OCI-LY1 (cell line): Measurements from ENCODE around the gene MED26.

ENCODE experiments used
- H2AFZ ChIP-seq: fragments of 200-600 bp; sonication (generic), shearing (Covaris generic); 2 replicates; pipeline ENCODE4 v1.6.0; 2014; ENCODE audit warnings: antibody characterized with exemption, mild to moderate bottlenecking, low read length
- H3F3A ChIP-seq: fragments of 200-600 bp; sonication (generic), shearing (Covaris generic); 2 replicates; pipeline ENCODE4 v1.6.0; 2014; ENCODE audit warnings: mild to moderate bottlenecking, antibody characterized with exemption, low read length, moderate library complexity; ENCODE audit not compliant: insufficient read depth
- H3K27ac ChIP-seq: fragments of 200-600 bp; sonication (generic); 2 replicates; pipeline ENCODE4 v1.5.1; 2014; ENCODE audit warnings: low read length, mixed run types, mild to moderate bottlenecking, low read depth; ENCODE audit not compliant: poor library complexity, severe bottlenecking
- H3K27me3 ChIP-seq: fragments of 200-600 bp; sonication (generic); 2 replicates; pipeline ENCODE4 v1.6.0; 2014; ENCODE audit warnings: antibody characterized with exemption, mild to moderate bottlenecking, low read length, moderate library complexity; ENCODE audit not compliant: insufficient read depth
- H3K36me3 ChIP-seq: fragments of 200-600 bp; sonication (generic); 2 replicates; pipeline ENCODE4 v1.6.1; 2014; ENCODE audit warnings: mild to moderate bottlenecking, antibody characterized with exemption, low read length, moderate library complexity, mixed read lengths; ENCODE audit not compliant: insufficient read depth
- H3K4me1 ChIP-seq: fragments of 200-600 bp; sonication (generic); 2 replicates; pipeline ENCODE4 v1.5.1; 2014; ENCODE audit warnings: mild to moderate bottlenecking, low read length, moderate library complexity; ENCODE audit not compliant: insufficient read depth, severe bottlenecking
- H3K4me2 ChIP-seq: fragments of 200-600 bp; sonication (generic), shearing (Covaris generic); 2 replicates; pipeline ENCODE4 v1.6.1; 2014; ENCODE audit warnings: low read length
- H3K4me3 ChIP-seq: fragments of 200-600 bp; sonication (generic); 2 replicates; pipeline ENCODE4 v1.5.1; 2014; ENCODE audit warnings: low read length, low read depth, mild to moderate bottlenecking, mixed read lengths; ENCODE audit not compliant: poor library complexity, severe bottlenecking
- H3K79me2 ChIP-seq: fragments of 200-600 bp; shearing (Covaris generic); 2 replicates; pipeline ENCODE4 v1.6.1; 2016; ENCODE audit warnings: mixed run types, low read length, mixed read lengths; ENCODE audit not compliant: insufficient read depth
- H3K9ac ChIP-seq: fragments of 200-600 bp; sonication (generic), shearing (Covaris generic); 2 replicates; pipeline ENCODE4 v1.6.1; 2014; ENCODE audit warnings: mild to moderate bottlenecking, low read length, mixed read lengths
- H3K9me2 ChIP-seq: fragments of 200-600 bp; sonication (generic), shearing (Covaris generic); 2 replicates; pipeline ENCODE4 v1.6.1; 2014; ENCODE audit warnings: low read depth, mild to moderate bottlenecking, low read length, mixed read lengths
- H3K9me3 ChIP-seq: fragments of 200-600 bp; shearing (Covaris generic); 2 replicates; pipeline ENCODE4 v1.6.1; 2014; ENCODE audit warnings: low read length, mixed read lengths
- H4K20me1 ChIP-seq: fragments of 200-600 bp; sonication (generic), shearing (Covaris generic); 2 replicates; pipeline ENCODE4 v1.6.0; 2016; ENCODE audit warnings: mild to moderate bottlenecking, low read length; ENCODE audit not compliant: insufficient read depth
- CTCF ChIP-seq: fragments of 200-600 bp; sonication (generic), shearing (Covaris generic); IDR thresholded peaks from 2 replicates; pipeline ENCODE4 v1.5.1; 2017; ENCODE audit warnings: mild to moderate bottlenecking, antibody characterized with exemption, low read length, moderate library complexity, mixed read lengths
- EZH2 ChIP-seq: fragments of 200-600 bp; sonication (generic), shearing (Covaris generic); IDR thresholded peaks from 2 replicates; pipeline ENCODE4 v1.8.0; 2017; ENCODE audit warnings: borderline replicate concordance, mixed run types, mild to moderate bottlenecking, antibody characterized with exemption, low read length, moderate library complexity, mixed read lengths

MED26 gene

GRCh38 chr19:16618248-16618647 is 9.8 kb downstream of the MED26 start:
- H3K4me3 ChIP-seq = peak overlapping the region; percentile 20
- peak overlapping the region; percentile 56 for H3K27ac ChIP-seq
- H3K9me2 ChIP-seq = no peaks in the 10 kb centered on the region
- peaks cover 8% of the 10 kb centered on the region; the same call in 1 of the 2 replicates for H3K36me3 ChIP-seq
- H3K9ac ChIP-seq = peak overlapping the region; percentile 44; the same call in 1 of the 2 replicates
- TF ChIP-seq EZH2 = no peak
- H3K79me2 ChIP-seq = peaks cover 99% of the 10 kb centered on the region
- peaks cover 90% of the 10 kb centered on the region for H3K4me1 ChIP-seq
- H2AFZ ChIP-seq = no peak overlapping the region
- H3F3A ChIP-seq = no peaks in the 10 kb centered on the region
- H3K4me2 ChIP-seq = peak overlapping the region; percentile 62
- H4K20me1 ChIP-seq = no peaks in the 10 kb centered on the region
- no peaks in the 10 kb centered on the region for H3K9me3 ChIP-seq
- no peaks in the 10 kb centered on the region for H3K27me3 ChIP-seq

- H4K20me1 ChIP-seq = no peaks in the 10 kb centered on the region
These were observed 12.2 kb downstream of the MED26 start for GRCh38 chr19:16615808-16616207.

GRCh38 chr19:16614941-16615340 is 13.1 kb downstream of the MED26 start:
- Histone ChIP-seq H3K4me3 (no peak overlapping the region), H2AFZ (no peak overlapping the region), H3K27me3 (no peaks in the 10 kb centered on the region), H3K4me2 (no peak overlapping the region), H3K79me2 (peaks cover 99% of the 10 kb centered on the region), H3K9me2 (no peaks in the 10 kb centered on the region), H3K27ac (no peak overlapping the region), H3K9ac (no peak overlapping the region), H3K4me1 (peaks cover 66% of the 10 kb centered on the region), H3K36me3 (no peaks in the 10 kb centered on the region), H3K9me3 (no peaks in the 10 kb centered on the region), H3F3A (no peaks in the 10 kb centered on the region), H4K20me1 (no peaks in the 10 kb centered on the region)
- TF ChIP-seq CTCF (no peak), EZH2 (no peak)

More at GRCh38 chr19:16615808-16616207, 12.2 kb downstream of the MED26 start:
- Histone ChIP-seq H3K9me3 (no peaks in the 10 kb centered on the region), H3K9me2 (no peaks in the 10 kb centered on the region), H3K9ac (no peak overlapping the region), H3K4me1 (peaks cover 66% of the 10 kb centered on the region), H3K79me2 (peaks cover 99% of the 10 kb centered on the region), H3K4me2 (no peak overlapping the region), H3K36me3 (no peaks in the 10 kb centered on the region), H3K4me3 (no peak overlapping the region), H3K27me3 (no peaks in the 10 kb centered on the region), H3K27ac (no peak overlapping the region), H3F3A (no peaks in the 10 kb centered on the region), H2AFZ (no peak overlapping the region)
- TF ChIP-seq CTCF (no peak), EZH2 (no peak)

GRCh38 chr19:16613841-16614240 is 14.2 kb downstream of the MED26 start:
- Histone ChIP-seq H3K79me2 (peaks cover 99% of the 10 kb centered on the region), H3K36me3 (no peaks in the 10 kb centered on the region), H3K4me3 (no peak overlapping the region), H3K4me2 (no peak overlapping the region), H3F3A (no peaks in the 10 kb centered on the region), H2AFZ (no peak overlapping the region), H3K9me3 (no peaks in the 10 kb centered on the region), H3K27ac (no peak overlapping the region), H3K27me3 (no peaks in the 10 kb centered on the region), H3K9ac (no peak overlapping the region), H4K20me1 (no peaks in the 10 kb centered on the region), H3K4me1 (peaks cover 66% of the 10 kb centered on the region), H3K9me2 (no peaks in the 10 kb centered on the region)
- no peak for TF ChIP-seq CTCF
- no peak for TF ChIP-seq EZH2
